ENCODE data around the gene MILR1.
"Not testable (repeated sequence)": the region's sequence is repeated elsewhere in the genome, so short reads cannot be mapped to it uniquely, and the experiment has no call there.

Gene MILR1

DNA sequence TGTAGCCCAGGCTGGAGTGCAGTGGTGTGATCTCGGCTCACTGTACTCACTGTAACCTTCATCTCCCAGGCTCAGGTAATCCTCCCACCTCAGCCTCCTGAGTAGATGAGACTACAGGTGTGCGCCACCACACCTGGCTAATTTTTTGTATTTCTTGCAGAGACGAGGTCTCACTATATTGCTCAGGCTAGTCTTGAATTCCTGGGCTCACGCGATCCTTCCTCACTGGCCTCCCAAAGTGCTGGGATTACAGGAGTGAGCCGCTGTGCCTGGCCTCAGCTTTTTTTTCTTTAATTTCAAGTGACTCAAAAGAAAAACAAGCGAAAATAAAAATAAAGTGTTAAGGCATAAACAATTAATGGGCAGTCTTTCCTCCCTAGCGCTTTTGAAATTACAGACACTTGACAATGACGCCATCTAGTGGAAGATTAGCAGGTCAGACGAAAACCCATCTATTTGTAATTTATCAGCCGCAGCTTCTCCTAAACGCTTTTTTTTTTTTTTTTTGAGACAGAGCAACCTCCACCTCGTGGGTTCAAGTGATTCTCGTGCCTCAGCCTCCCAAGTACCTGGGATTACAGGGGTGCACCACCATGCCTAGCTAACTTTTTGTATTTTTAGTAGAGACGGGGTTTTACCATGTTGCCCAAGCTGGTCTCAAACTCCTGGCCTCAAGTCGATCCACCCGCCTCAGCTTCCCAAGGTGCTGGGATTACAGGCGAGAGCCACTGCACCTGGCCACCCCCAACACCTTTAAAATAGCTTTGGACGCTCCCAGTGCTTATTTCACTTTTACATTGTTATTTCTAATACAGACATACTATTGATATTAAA lies 30.2 kb upstream of the MILR1 start:
- Histone ChIP-seq H3K4me3 (no peak overlapping the region), H3K36me3 (replicated peaks) (no peaks in the 10 kb centered on the region), H3K27me3 (ENCODE audit: low read depth) (no peaks in the 10 kb centered on the region), H3K4me1 (no peaks in the 10 kb centered on the region; the same call in 1 of the 2 replicates), H3K9me3 (no peaks in the 10 kb centered on the region)
- peak in 1 of 2 experiments; percentile 50 for DNase-seq (ENCODE audit: low spot score in 2 of 2)
- in situ Hi-C loops (cut with MboI; ENCODE audit: low sequenced_read_pairs): no loop called here

- no peaks in the 10 kb centered on the region for H3K27me3 ChIP-seq (ENCODE audit: low read depth)
- H3K4me1 ChIP-seq: peaks cover 9% of the 10 kb centered on the region
- peak; percentile 35 to 76 for DNase-seq (ENCODE audit: low spot score in 2 of 2)
- H3K9me3 ChIP-seq: no peaks in the 10 kb centered on the region
- H3K4me3 ChIP-seq: no peak overlapping the region
- H3K36me3 ChIP-seq (replicated peaks): no peaks in the 10 kb centered on the region
- in situ Hi-C loops (cut with MboI; ENCODE audit: low sequenced_read_pairs): loop anchor here (5.0 to 10.0 kb wide), 3 partner anchors 75 to 225 kb away; partner anchors contain the start of gene POLG2
Observed at GRCh38 chr17:64420143-64420670, 28.7 kb upstream of the MILR1 start.

DNA sequence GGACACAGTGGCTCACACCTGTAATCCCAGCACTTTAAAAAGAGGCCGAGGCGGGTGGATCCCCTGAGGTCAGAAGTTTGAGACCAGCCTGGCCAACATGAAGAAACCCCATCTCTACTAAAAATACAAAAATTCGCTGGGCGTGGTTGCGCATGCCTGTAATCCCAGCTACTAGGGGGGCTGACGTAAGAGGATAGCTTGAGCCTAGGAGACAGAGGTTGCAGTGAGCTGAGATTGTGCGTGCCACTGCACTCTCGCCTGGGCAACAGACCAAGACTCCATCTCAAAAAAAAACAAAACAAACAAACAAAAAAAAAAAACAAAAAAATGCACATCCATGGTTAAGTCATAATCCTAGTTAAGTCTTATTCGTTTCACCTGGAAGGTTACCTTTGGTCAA lies 26.8 kb upstream of the MILR1 start:
- H3K4me3 ChIP-seq; H3K36me3 ChIP-seq (replicated peaks); DNase-seq (ENCODE audit: low spot score in 2 of 2); H3K9me3 ChIP-seq; H3K27me3 ChIP-seq (ENCODE audit: low read depth): not testable (repeated sequence)
- H3K4me1 ChIP-seq: peaks cover 14% of the 10 kb centered on the region
- in situ Hi-C loops (cut with MboI; ENCODE audit: low sequenced_read_pairs): loop anchor here (5.0 to 10.0 kb wide), 3 partner anchors 73 to 223 kb away; partner anchors contain the start of gene POLG2

DNA sequence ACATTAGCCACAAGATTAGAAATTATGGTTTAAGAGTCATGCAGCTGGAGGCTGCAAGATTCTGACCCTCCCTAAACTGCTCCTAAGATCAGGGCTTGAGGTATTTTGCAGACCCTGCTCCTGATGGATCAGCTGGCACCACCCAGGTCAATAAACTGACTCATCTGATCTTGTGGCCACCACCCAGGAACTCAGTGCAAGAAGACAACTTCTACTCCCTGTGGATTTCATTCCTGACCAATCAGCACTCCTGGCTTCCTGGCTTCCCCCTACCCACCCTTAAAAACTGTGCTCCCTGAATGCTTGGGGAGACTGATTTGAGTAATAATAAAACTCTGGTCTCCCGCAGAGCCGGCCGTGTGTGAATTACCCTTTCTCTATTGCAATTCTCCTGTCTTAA lies 25.0 kb upstream of the MILR1 start:
- no peak for DNase-seq (ENCODE audit: low spot score in 2 of 2)
- Histone ChIP-seq H3K4me1 (peaks cover 14% of the 10 kb centered on the region), H3K27me3 (ENCODE audit: low read depth) (peaks cover 2% of the 10 kb centered on the region; the same call in 1 of the 2 replicates), H3K36me3 (replicated peaks) (no peaks in the 10 kb centered on the region), H3K4me3 (no peak overlapping the region), H3K9me3 (no peaks in the 10 kb centered on the region)
- in situ Hi-C loops (cut with MboI; ENCODE audit: low sequenced_read_pairs): loop anchor here (5.0 to 10.0 kb wide), 3 partner anchors 71 to 221 kb away; partner anchors contain the start of gene POLG2

- peaks cover 2% of the 10 kb centered on the region; the same call in 1 of the 2 replicates for H3K27me3 ChIP-seq (ENCODE audit: low read depth)
- H3K9me3 ChIP-seq: no peaks in the 10 kb centered on the region
- peaks cover 14% of the 10 kb centered on the region for H3K4me1 ChIP-seq
- H3K4me3 ChIP-seq: no peak overlapping the region
- no peaks in the 10 kb centered on the region for H3K36me3 ChIP-seq (replicated peaks)
- in situ Hi-C loops (cut with MboI; ENCODE audit: low sequenced_read_pairs): loop anchor here (5.0 to 10.0 kb wide), 3 partner anchors 70 to 220 kb away; partner anchors contain the start of gene POLG2
- no peak for DNase-seq (ENCODE audit: low spot score in 2 of 2)
Observed at GRCh38 chr17:64424324-64424849, 24.5 kb upstream of the MILR1 start.

GRCh38 chr17:64425191-64425590 lies 23.7 kb upstream of the MILR1 start:
- DNase-seq (ENCODE audit: low spot score in 2 of 2): no peak
- H3K36me3 ChIP-seq (replicated peaks): no peaks in the 10 kb centered on the region
- H3K27me3 ChIP-seq (ENCODE audit: low read depth): peaks cover 2% of the 10 kb centered on the region; the same call in 1 of the 2 replicates
- in situ Hi-C loops (cut with MboI; ENCODE audit: low sequenced_read_pairs): loop anchor here (10.0 kb wide), 2 partner anchors 70 to 220 kb away; partner anchors contain the start of gene POLG2
- no peak overlapping the region for H3K4me3 ChIP-seq
- no peaks in the 10 kb centered on the region for H3K9me3 ChIP-seq
- H3K4me1 ChIP-seq: peaks cover 14% of the 10 kb centered on the region

DNA sequence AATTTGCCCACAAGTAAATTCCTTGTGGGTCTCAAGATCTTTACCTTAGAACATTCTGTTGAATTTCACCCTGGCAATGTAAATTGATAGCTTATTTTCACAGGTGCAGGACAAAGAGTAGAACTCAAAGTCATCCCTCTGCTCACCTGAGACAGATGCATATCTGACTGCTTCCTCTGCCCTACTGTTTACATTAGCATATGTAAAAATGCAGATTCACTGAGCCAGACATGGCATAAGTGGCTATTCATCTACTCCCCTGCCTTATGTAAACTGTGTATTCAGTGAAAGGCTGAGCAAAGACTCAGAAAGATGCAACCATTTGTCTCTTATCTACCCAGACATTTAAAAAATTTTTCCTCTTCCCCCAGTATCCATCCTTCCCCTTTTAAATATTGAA lies 22.3 kb upstream of the MILR1 start:
- in situ Hi-C loops (cut with MboI; ENCODE audit: low sequenced_read_pairs): loop anchor here (10.0 kb wide), 2 partner anchors 68 to 218 kb away; partner anchors contain the start of gene POLG2
- Histone ChIP-seq H3K36me3 (replicated peaks) (no peaks in the 10 kb centered on the region), H3K27me3 (ENCODE audit: low read depth) (peaks cover 2% of the 10 kb centered on the region; the same call in 1 of the 2 replicates), H3K4me3 (no peak overlapping the region), H3K4me1 (peaks cover 14% of the 10 kb centered on the region), H3K9me3 (no peaks in the 10 kb centered on the region)
- DNase-seq (ENCODE audit: low spot score in 2 of 2): peak in 1 of 2 experiments; percentile 33

DNA sequence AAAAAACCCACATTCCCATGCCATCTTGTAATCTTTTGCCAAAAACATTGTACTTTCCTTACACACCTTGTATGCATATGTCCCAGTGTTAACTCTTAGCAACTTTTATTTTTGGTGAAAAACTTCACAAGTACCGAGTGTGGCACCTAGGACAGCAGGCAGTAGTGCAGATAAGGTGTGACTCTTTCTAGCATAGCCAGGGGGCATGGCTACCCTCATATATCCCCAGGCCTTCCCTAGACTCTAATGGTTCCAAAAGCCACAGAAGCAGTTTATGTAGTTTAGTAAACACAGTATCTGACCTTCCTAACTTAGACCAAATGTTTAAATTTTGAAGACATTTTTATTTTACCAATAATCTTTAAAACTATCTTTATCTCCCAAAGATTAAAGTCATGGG lies 20.5 kb upstream of the MILR1 start:
- peaks cover 2% of the 10 kb centered on the region; the same call in 1 of the 2 replicates for H3K27me3 ChIP-seq (ENCODE audit: low read depth)
- peaks cover 14% of the 10 kb centered on the region for H3K4me1 ChIP-seq
- in situ Hi-C loops (cut with MboI; ENCODE audit: low sequenced_read_pairs): loop anchor here (10.0 kb wide), 2 partner anchors 66 to 216 kb away; partner anchors contain the start of gene POLG2
- H3K36me3 ChIP-seq (replicated peaks): no peaks in the 10 kb centered on the region
- DNase-seq (ENCODE audit: low spot score in 2 of 2): no peak
- H3K4me3 ChIP-seq: no peak overlapping the region
- H3K9me3 ChIP-seq: no peaks in the 10 kb centered on the region

GRCh38 chr17:64430036-64430435 lies 18.9 kb upstream of the MILR1 start:
- H3K9me3 ChIP-seq; DNase-seq (ENCODE audit: low spot score in 2 of 2); H3K36me3 ChIP-seq (replicated peaks); H3K27me3 ChIP-seq (ENCODE audit: low read depth); H3K4me3 ChIP-seq; H3K4me1 ChIP-seq; in situ Hi-C loops (cut with MboI; ENCODE audit: low sequenced_read_pairs): not testable (repeated sequence)

GRCh38 chr17:64431534-64431933 lies 17.4 kb upstream of the MILR1 start:
- DNase-seq (ENCODE audit: low spot score in 2 of 2): no peak
- in situ Hi-C loops (cut with MboI; ENCODE audit: low sequenced_read_pairs): no loop called here
- no peak overlapping the region for H3K4me3 ChIP-seq
- H3K9me3 ChIP-seq: no peaks in the 10 kb centered on the region
- H3K36me3 ChIP-seq (replicated peaks): no peaks in the 10 kb centered on the region
- no peaks in the 10 kb centered on the region for H3K27me3 ChIP-seq (ENCODE audit: low read depth)
- peaks cover 5% of the 10 kb centered on the region for H3K4me1 ChIP-seq

DNA sequence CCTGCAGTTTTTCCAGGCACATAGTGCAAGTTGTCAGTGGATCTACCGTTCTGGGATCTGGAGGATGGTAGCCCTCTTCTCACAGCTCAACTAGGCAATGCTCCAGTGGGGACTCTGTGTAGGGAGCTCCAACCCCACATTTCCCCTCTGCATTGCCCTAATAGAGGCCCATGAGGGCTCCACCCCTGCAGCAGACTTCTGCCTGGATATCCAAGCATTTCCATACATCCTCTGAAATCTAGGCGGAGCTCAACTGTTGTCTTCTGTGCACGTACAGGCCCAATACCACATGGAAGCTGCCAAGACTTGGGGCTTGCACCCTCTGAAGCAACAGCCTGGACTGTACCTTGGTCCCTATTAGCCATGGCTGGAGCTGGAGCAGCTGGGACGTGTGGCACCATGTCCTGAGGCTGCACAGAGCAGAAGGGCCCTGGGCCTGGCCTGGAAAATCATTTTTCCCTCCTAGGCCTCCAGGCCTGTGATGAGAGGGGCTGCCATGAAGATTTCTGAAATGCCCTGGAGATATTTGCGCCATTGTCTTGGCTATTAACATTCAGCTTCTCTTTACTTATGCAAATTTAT lies 10.9 kb upstream of the MILR1 start:
- Histone ChIP-seq H3K4me1 (no peaks in the 10 kb centered on the region), H3K4me3 (no peak overlapping the region), H3K27me3 (ENCODE audit: low read depth) (no peaks in the 10 kb centered on the region), H3K9me3 (peaks cover 25% of the 10 kb centered on the region), H3K36me3 (replicated peaks) (no peaks in the 10 kb centered on the region)
- no peak for DNase-seq (ENCODE audit: low spot score in 2 of 2)
- in situ Hi-C loops (cut with MboI; ENCODE audit: low sequenced_read_pairs): no loop called here

GRCh38 chr17:64439521-64439920 lies 9.4 kb upstream of the MILR1 start:
- H3K27me3 ChIP-seq (ENCODE audit: low read depth); in situ Hi-C loops (cut with MboI; ENCODE audit: low sequenced_read_pairs); H3K4me1 ChIP-seq; H3K4me3 ChIP-seq; H3K36me3 ChIP-seq (replicated peaks); DNase-seq (ENCODE audit: low spot score in 2 of 2): not testable (repeated sequence)
- peaks cover 25% of the 10 kb centered on the region for H3K9me3 ChIP-seq

DNA sequence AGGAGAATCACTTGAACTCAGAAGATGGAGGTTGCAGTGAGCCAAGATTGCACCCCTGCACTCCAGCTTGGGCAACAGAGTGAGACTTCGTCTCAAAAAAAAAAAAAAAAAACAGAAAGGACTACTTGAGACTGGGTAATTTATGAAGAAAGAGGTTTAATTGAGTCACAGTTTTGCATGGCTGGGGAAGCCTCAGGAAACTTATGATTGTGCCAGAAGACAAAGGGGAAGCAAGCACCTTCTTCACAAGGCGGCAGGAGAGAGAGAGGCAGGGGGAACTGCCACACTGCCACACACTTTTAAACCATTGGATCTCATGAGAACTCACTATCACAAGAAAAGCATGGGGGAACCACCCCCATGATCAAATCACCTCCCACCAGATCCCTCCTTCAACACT lies 9.0 kb upstream of the MILR1 start:
- H3K4me3 ChIP-seq: no peak overlapping the region
- no peak for DNase-seq (ENCODE audit: low spot score in 2 of 2)
- H3K36me3 ChIP-seq (replicated peaks): no peaks in the 10 kb centered on the region
- in situ Hi-C loops (cut with MboI; ENCODE audit: low sequenced_read_pairs): no loop called here
- peaks cover 25% of the 10 kb centered on the region for H3K9me3 ChIP-seq
- no peaks in the 10 kb centered on the region for H3K4me1 ChIP-seq
- no peaks in the 10 kb centered on the region for H3K27me3 ChIP-seq (ENCODE audit: low read depth)

Data from HAP-1 (cell line).